IPS-15b (cell line): ENCODE measurements around the gene SLITRK2.
A peak's percentile ranks its signal among the peaks of the same experiment; 100 is the strongest.

ENCODE experiments used
- H3K27me3 ChIP-seq: one replicate; pipeline ENCODE4 v1.6.1; 2013; ENCODE audit warnings: low read length; ENCODE audit not compliant: control insufficient read depth, insufficient read depth
- H3K36me3 ChIP-seq: one replicate; pipeline ENCODE4 v1.6.1; 2013; ENCODE audit warnings: low read length; ENCODE audit not compliant: control insufficient read depth, insufficient read depth
- H3K4me1 ChIP-seq: one replicate; pipeline ENCODE4 v1.6.1; 2013; ENCODE audit warnings: mild to moderate bottlenecking, low read length; ENCODE audit not compliant: control insufficient read depth, insufficient read depth
- H3K4me3 ChIP-seq: one replicate; pipeline ENCODE4 v1.5.1; 2013; ENCODE audit warnings: low read depth, low read length
- H3K9ac ChIP-seq: one replicate; pipeline ENCODE4 v1.6.1; 2013; ENCODE audit warnings: low read depth, mild to moderate bottlenecking, low read length
- H3K9me3 ChIP-seq: one replicate; pipeline ENCODE4 v1.6.1; 2013; ENCODE audit warnings: mild to moderate bottlenecking, low read length; ENCODE audit not compliant: control insufficient read depth, insufficient read depth

The SLITRK2 gene

DNA sequence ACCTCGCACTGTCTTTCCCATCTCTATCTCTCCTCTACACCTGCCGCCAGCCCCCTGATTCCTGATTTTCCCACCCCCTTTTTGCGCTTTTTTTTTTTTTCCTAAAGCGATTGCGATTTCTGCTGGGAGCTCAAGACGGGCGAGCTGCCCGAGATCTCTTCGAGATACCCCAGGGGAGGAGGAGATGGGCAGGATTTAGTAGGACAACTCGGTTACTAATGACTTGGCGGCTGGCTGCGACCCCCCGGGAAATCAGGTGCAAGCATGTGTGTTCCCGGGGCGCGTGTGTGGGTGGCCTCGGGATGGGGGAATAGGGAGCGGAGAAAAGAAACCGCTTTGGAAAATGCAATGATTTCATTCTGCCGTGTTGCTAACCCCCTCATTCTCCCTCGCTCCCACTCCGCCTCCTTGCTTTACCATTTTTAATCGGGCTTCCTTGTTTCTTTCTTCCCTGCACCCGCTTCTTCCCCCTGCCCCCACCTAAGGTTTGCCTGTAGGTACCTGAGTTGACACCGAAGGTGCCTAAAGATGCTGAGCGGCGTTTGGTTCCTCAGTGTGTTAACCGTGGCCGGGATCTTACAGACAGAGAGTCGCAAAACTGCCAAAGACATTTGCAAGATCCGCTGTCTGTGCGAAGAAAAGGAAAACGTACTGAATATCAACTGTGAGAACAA, 4.4 kb downstream of the SLITRK2 start:
- H3K36me3 ChIP-seq: no peaks in the 10 kb centered on the region
- H3K4me1 ChIP-seq: peaks cover 3% of the 10 kb centered on the region
- no peak overlapping the region for H3K9ac ChIP-seq
- no peaks in the 10 kb centered on the region for H3K9me3 ChIP-seq
- H3K27me3 ChIP-seq: peaks cover 58% of the 10 kb centered on the region
- H3K4me3 ChIP-seq: peak overlapping the region; percentile 48

DNA sequence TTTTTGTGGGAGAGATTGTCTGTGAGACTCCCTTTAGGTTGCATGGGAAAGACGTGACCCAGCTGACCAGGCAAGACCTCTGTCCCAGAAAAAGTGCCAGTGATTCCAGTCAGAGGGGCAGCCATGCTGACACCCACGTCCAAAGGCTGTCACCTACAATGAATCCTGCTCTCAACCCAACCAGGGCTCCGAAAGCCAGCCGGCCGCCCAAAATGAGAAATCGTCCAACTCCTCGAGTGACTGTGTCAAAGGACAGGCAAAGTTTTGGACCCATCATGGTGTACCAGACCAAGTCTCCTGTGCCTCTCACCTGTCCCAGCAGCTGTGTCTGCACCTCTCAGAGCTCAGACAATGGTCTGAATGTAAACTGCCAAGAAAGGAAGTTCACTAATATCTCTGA, 5.5 kb downstream of the SLITRK2 start:
- no peaks in the 10 kb centered on the region for H3K36me3 ChIP-seq
- no peak overlapping the region for H3K4me3 ChIP-seq
- no peaks in the 10 kb centered on the region for H3K9me3 ChIP-seq
- H3K27me3 ChIP-seq: peaks cover 54% of the 10 kb centered on the region
- H3K9ac ChIP-seq: no peak overlapping the region
- H3K4me1 ChIP-seq: peaks cover 3% of the 10 kb centered on the region

DNA sequence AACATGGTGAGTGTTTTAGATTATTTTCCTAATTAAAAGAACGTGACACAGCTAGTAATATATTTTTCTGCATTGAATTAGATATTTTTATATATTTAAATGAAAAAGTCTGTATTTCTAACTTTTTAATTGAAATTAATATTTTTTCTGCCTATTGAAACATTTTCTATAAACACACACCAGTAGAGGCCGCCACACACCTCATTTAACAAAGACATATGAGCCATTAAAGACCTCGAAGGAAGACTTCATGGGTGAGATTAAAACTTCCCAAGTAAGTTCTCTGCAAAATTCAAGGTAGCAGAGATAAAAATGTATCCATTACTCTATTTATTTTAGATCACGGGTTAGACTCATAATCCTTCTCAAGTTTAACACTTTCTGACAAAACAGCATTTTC, 8.3 kb downstream of the SLITRK2 start:
- Histone ChIP-seq H3K9me3 (no peaks in the 10 kb centered on the region), H3K36me3 (no peaks in the 10 kb centered on the region), H3K4me3 (no peak overlapping the region), H3K4me1 (no peaks in the 10 kb centered on the region), H3K27me3 (peaks cover 27% of the 10 kb centered on the region), H3K9ac (no peak overlapping the region)

DNA sequence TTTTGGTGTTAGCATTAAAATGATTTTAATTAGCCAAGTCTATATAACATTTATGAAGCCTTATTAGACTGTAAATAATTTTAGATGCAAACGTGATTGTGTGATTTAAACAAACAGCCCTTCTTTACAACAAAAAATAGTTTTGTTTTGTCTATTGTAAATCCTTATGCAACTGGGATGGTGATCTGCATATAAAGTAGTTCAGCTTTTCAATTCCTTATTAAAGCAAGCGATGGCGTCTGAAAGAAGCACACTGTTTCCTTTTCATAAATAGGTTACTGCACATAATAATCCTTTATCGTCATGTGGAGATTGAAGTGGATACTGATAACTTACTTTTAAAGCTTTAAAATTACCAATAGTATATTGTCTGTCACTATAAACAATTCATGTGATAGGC, 8.8 kb downstream of the SLITRK2 start:
- Histone ChIP-seq H3K4me3 (no peak overlapping the region), H3K9me3 (no peaks in the 10 kb centered on the region), H3K27me3 (peaks cover 27% of the 10 kb centered on the region), H3K4me1 (no peaks in the 10 kb centered on the region), H3K36me3 (no peaks in the 10 kb centered on the region), H3K9ac (no peak overlapping the region)

DNA sequence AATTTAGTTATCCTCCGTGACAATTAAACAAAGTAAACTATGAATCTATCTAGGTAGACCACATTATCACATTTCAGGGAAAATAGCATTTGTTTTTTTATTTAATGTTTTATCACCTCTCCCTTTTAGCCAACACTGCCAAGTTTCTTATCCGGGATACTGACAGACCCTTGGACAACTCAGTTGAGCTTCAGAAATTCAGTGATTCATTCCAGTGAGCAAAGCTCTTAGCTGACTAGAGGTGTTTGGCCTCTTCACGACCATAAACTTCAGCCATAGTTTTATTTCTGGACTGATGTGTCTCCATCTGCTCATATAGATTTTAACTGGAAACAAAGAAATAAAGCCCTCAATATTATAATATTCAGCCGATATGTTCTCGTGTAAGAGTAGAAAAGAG, 15.2 kb downstream of the SLITRK2 start:
- H3K9ac ChIP-seq: no peak overlapping the region
- no peak overlapping the region for H3K4me3 ChIP-seq
- no peaks in the 10 kb centered on the region for H3K27me3 ChIP-seq
- H3K36me3 ChIP-seq: no peaks in the 10 kb centered on the region
- no peaks in the 10 kb centered on the region for H3K9me3 ChIP-seq
- H3K4me1 ChIP-seq: no peaks in the 10 kb centered on the region

DNA sequence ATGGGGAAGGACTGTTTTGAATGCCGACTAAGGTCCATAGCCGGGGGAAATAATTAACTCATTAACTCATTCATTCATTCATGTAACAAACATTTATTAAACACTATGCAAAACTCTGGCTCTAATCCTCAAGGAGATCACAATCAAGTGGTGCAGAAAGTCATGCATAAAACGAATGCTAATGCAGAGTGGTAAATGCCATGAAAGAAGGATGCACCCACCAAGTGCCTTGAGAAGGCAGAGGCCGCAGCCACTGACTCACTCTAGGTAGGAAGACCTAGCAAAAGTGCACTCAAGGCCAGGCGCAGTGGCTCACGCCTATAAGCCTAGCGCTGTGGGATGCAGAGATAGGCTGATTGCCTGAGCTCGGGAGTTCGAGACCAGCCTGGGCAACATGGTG, 22.9 kb downstream of the SLITRK2 start:
- H3K4me1 ChIP-seq: peaks cover 5% of the 10 kb centered on the region
- no peaks in the 10 kb centered on the region for H3K36me3 ChIP-seq
- H3K4me3 ChIP-seq: no peak overlapping the region
- no peak overlapping the region for H3K9ac ChIP-seq
- no peaks in the 10 kb centered on the region for H3K27me3 ChIP-seq
- no peaks in the 10 kb centered on the region for H3K9me3 ChIP-seq

DNA sequence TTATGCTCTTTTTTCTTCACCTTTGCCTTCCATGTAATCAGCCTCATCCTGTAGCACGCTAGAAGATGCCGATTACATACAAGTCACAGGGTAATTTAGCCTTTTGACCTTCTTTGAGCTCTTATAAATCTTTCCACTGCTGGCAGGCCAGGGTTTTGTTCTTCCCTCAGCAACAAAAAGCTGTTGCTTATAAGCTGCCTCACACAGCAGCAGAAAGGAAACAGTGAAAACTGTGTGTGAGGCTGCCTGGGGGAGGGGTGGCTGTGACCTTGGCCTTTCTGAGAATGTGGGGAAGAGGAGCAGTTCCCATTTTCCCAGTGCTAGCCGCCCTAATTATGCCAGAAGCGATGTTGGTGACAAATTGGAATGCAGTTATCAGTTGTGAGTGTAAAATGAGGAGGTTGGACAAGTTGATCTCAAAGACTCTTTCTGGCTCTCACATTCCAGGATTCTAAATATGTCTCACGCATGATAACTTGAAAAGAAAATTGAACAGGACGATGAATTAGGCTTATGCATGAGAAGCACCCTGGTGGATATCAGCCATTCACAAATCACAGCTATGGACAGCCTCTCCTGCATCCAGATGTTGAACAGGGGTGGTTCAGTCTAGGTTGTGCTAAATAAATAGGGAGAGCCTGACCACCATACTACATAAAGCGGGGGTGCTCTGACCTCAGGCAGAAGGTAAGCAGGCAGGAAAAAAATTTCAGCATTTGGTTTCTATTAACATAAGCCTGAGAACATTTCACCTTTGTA, 25.7 kb downstream of the SLITRK2 start:
- Histone ChIP-seq H3K9me3 (peaks cover 2% of the 10 kb centered on the region), H3K9ac (no peak overlapping the region), H3K4me1 (peaks cover 5% of the 10 kb centered on the region), H3K27me3 (no peaks in the 10 kb centered on the region), H3K36me3 (no peaks in the 10 kb centered on the region), H3K4me3 (no peak overlapping the region)

DNA sequence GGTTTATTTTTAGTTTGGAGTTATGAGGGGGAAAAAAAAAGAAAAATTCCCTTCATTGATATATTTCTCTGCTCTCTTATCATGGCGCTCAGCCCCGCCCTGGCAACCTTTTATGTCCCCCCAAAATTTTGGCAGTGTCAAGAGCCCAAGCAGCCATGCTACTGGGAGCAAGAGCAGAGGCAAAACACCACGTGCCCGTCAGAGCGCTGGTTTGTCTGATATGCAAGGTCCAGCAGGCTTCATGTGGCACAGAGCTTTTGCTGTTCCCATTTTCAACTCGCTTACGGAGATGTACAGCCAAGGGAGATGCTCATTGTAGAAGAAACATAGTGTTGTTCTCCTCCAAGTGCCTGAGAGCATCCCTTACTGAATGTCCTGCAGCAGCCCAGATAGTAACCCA, 27.3 kb downstream of the SLITRK2 start:
- peaks cover 5% of the 10 kb centered on the region for H3K4me1 ChIP-seq
- no peak overlapping the region for H3K4me3 ChIP-seq
- no peak overlapping the region for H3K9ac ChIP-seq
- no peaks in the 10 kb centered on the region for H3K27me3 ChIP-seq
- no peaks in the 10 kb centered on the region for H3K36me3 ChIP-seq
- peaks cover 2% of the 10 kb centered on the region for H3K9me3 ChIP-seq

DNA sequence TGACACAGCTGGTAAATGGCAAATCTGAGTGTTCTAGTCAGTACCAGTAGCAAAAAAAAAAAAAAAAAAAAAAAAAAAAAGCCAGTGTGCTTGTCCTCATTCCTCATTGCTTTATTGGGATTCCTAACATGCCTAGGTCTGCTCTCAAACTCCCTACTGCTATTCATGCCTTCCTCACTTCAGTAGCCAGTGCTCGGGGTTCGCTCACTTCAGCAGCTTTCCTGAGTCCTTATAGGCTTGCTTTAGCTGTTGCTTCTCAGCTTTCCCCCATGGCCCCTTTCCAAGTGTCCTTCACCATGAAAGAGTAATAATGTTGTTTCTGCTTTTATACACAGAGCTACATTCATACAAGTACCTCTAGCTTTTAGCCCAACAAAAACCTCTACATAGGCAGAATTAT, 30.8 kb downstream of the SLITRK2 start:
- H3K9ac ChIP-seq: no peak overlapping the region
- peaks cover 2% of the 10 kb centered on the region for H3K9me3 ChIP-seq
- H3K27me3 ChIP-seq: no peaks in the 10 kb centered on the region
- H3K4me3 ChIP-seq: no peak overlapping the region
- H3K36me3 ChIP-seq: no peaks in the 10 kb centered on the region
- peaks cover 2% of the 10 kb centered on the region for H3K4me1 ChIP-seq

DNA sequence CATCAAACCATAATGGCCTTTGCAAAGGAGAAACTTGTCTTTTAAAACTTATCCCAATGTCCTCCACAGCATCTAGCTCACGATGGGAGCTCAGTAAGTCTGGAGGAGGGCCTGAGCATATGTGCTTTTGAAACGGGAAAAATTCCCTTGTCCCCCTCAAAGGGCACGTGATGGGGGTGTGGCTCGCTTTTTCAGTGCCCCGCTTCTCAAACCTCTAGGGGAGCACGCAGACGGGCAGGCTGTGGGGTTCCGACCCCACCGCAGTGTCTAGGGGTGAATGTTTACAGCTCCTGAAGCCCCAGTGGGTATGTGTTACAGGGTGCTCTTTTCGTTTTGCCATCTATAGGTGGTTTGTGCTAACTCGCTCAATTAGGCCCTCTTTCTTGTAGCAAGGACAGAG, 31.2 kb downstream of the SLITRK2 start:
- Histone ChIP-seq H3K27me3 (no peaks in the 10 kb centered on the region), H3K36me3 (no peaks in the 10 kb centered on the region), H3K9me3 (peaks cover 2% of the 10 kb centered on the region), H3K4me1 (no peaks in the 10 kb centered on the region), H3K4me3 (no peak overlapping the region), H3K9ac (no peak overlapping the region)

DNA sequence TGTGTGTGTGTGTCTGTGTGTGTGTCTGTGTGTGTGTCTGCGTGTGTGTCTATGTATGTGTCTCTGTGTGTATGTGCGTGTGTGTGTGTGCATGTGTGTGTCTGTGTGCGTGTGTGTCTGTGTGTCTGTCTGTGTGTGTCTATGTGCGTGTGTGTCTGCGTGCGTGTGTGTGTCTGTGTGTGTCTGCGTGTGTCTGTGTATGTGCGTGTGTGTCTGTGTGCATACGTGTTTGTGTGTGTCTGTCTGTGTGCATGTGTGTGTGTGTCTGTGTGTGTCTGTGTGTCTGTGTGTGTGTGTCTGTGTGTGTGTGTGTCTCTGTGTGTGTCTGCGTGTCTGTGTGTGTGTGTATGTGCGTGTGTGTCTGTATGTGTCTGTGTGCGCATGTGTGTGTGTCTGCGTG, 35.6 kb downstream of the SLITRK2 start:
- no peak overlapping the region for H3K4me3 ChIP-seq
- no peaks in the 10 kb centered on the region for H3K36me3 ChIP-seq
- H3K9ac ChIP-seq: no peak overlapping the region
- no peaks in the 10 kb centered on the region for H3K4me1 ChIP-seq
- no peaks in the 10 kb centered on the region for H3K27me3 ChIP-seq
- H3K9me3 ChIP-seq: no peaks in the 10 kb centered on the region

DNA sequence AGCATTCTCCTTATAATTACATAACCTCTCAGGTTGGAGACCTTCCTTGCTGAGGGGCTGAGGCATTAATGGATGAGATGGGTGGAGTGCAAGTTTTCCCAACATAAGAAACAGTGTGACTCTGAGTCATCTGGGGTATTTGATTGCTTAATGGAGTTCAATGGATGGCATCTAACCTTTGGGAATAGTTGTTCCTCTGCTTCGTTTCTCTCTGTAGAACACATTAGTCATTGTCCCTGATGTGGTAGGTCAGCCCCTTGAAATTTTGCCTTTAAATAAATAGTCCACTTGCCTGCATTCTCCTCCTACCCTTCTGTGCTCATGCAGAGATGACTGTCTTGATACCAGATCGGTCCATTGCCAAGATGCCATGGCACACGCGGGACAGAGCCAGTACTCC, 38.6 kb downstream of the SLITRK2 start:
- Histone ChIP-seq H3K4me3 (no peak overlapping the region), H3K27me3 (no peaks in the 10 kb centered on the region), H3K9me3 (no peaks in the 10 kb centered on the region), H3K4me1 (peaks cover 2% of the 10 kb centered on the region), H3K36me3 (no peaks in the 10 kb centered on the region), H3K9ac (no peak overlapping the region)
